GM19035 (cell line): Measurements from ENCODE around the gene FIZ1.

Source experiments
- ATAC-seq: cut with Tn5 transposase; IDR thresholded peaks from one replicate; pipeline ENCODE4 v1.9.1; 2021; ENCODE audit not compliant: unreplicated experiment

Gene FIZ1

DNA sequence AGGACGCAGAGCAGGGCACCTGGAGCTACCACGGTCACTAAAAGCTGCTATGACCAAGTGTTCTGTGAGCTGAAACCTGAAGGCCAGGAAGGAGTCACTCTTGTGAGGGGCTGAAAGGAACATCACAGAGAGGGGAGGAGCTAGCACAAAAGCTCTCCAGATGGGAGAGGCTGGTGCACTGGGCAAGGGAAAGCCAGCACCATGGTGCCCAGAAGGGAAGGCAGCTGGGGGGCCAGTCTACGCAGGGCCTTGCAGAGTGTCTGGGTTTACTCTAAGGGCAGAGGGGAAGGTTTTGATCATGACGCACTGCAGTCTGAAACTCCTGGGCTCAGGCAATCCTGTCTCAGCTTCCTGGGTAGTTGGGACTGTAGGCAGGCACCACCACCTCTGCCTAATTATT, 37.4 kb upstream of the FIZ1 start:
- no peak for ATAC-seq

DNA sequence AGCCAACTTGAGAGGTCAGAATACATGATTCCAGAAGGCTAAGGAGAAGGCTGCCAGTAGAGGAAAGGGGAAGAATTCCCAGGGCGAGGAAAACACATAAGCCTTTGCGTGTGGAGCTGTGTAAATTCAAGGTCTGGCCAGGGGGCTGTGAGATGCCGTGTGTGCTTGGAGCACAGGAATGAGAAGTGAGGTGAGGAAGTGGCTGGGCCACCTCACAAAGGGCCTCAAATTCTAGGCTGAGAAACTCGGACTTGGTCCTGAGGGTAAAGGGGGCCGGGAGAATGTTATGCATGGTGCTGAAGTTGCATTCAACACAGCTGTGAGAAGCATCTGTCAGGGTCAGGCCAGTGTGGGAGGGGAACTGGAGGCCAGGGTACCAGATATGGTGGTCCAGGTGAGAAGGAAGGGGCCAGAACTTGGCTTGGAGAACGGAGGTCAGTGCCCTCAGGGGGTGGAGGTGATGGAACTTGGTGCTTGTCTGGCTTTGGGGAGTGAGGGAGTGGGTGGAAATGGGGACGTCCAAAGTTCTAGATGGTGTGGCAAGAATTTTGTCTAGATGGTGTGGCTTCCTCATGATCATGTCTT, 36.6 kb upstream of the FIZ1 start:
- no peak for ATAC-seq

DNA sequence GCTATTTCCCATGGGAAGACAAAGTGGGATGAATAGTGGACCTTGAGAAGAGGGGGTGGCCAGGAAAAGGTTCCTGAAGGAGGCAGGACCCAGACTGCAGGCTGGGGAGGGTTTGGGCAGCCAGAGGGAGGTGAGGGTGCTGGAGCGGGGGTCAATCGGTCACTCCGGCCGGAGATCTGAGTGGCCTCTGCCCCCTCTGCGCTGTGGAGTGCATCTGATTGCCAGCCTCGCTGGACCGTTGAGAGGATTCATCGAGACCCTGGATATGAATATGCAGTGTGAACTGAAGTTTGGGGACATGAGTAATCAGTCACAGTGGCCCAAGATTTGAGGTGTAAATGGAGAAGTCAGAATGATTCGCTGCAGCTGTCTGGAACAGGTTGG, 36.0 kb upstream of the FIZ1 start:
- no peak for ATAC-seq

DNA sequence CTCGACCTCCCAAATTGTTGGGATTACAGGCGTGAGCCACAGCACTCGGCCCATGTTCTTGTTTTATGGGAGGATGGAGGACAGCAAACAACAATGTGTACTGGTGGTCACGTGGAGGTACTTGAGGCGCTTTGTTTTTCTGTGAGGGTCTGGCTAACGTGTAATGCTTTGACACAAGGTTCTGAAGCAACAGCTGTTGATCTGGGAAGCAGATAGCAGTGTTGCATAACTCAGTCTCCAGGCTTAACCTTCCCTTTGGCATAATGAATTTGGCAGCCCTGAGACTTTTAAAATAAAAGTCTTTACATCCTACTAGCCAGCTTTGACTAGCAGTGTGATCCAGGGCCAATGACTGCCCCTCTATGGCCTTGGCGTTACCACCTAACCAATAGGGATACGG, 34.5 kb upstream of the FIZ1 start:
- ATAC-seq, result no peak

DNA sequence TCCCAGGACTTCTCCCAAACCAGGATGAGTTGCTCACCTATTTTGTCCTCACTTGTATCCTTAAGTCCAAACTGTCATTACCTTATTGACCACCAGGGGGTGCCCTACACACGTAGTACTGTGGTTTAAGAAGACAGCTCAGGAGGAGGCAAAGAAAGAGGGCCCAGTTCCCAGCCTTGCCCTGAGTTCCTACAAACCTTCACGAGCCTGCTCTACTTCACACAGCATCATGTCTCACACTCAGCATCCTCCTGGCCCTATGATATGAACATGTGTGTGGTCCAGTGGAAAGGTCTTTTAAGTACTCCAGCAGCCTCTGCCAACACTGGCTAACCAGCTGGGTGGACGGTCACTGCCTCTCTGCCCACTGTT, 33.1 kb upstream of the FIZ1 start:
- no peak for ATAC-seq

DNA sequence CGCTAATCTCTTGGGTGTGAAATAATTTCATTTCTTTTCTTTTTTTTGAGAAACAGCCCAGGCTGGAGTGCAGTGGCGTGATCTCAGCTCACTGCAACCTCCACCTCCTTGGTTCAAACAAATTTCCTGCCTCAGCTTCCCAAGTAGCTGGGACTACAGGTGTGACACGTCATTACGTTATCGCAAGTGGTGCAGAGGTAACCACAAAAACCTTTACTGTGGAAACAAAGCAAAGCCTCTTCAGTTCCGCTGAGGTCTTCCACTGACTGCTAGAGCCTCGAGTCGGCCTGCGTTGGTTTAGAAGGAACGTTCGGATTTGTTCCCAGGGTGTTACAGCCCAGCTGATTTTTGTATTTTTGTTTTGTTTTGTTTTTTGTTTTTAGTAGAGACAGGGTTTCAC, 27.0 kb upstream of the FIZ1 start:
- ATAC-seq, result no peak

DNA sequence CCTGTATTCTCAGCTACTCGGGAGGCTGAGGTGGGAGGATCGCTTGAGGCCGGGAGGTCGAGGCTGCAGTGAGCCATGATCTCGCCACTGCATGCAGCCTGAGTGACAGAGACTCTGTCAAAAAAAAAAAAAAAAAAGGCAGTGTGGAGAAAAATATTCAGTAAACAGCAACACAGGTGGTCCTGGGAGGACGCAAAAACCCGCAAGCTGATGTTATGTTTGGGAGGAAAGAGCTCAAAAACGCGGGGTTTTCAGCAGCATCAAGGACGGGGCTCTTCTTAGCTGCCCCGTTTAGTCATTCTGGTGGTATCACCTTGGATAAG, 25.6 kb upstream of the FIZ1 start:
- no peak for ATAC-seq

DNA sequence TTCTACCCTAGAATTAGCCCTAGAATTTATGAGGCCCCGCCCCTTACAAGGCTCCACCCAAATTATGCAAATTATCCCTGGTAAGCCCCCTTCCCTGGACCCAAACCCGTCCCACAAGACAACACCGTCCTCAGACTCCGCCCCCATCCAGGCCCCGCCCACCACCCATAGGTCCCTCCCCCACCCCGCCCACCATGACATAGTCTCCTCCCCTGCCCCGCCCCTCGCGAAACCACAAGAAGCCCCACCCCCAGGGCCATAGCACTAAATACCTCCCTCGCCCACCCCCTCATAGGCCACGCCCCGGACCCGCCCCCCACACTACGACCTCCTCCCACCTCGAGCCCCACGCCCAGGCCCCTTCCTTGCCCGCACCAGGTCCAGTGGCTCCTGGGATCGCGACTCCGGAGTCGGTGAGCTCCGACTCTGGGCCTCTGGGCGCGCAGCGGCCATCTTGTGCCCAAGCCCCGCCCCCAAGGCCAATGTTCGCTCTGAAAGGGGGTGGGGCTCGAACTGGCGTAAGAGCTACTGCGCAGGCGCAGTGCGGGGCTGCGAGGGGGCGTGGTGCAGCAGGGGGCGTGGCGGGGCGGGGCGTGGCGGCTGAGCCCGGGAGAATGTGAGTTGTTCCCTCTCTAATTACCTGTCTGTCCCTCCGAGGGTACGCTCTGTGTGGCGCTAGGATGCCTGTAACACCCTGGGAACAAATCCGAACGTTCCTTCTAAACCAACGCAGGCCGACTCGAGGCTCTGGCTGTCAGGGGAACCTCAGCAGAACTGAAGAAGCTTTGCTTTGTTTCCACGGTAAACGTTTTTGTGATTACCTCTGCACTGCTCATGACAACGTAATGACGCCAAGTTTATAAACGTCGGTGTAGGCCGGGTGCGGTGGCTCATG, 25.0 kb upstream of the FIZ1 start, which contains the start of gene ZNF784:
Gene ZNF784, minus strand, starts transcription at position 458 of the 895 bp plus-strand sequence. Its CDS starts 5 bp downstream, at position 453.
- ATAC-seq, result peak; percentile 62

DNA sequence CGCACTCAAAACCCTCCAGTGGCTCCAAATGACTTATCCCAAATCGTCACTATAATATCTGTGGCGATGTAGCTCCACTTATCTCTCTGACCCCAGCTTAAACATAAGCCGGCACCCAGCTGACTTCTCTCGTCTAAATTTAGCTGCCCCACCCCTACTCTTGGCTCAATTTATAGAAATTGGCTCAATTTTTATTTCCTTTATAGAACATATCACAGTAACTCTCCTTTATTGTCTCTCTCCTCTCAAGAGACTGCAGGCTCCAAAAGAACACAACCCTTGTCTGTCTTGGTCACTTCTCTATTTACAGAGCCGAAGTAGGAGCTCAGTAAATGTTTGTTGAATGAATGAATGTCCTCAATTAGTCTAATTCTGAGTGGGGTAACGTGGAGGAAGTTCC, 24.2 kb upstream of the FIZ1 start:
- no peak for ATAC-seq

DNA sequence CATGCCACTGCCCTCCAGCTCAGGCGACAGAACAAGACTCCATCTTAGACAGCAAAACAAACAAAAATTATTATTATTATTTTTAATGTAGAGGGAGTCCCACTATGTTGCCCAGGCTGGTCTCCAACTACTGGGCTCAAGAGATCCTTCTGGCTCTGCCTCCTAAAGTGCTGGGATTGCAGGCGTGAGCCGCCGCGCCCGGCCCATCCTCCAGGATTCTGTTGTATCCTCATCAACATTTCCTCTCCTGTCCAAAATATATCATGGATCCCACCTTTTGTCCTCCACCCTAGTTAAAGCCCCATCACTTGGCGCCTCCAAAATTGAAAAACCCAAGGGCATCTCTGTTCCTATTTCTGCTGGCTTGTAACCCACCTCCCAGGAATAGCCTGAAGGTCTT, 23.8 kb upstream of the FIZ1 start:
- ATAC-seq, result no peak

DNA sequence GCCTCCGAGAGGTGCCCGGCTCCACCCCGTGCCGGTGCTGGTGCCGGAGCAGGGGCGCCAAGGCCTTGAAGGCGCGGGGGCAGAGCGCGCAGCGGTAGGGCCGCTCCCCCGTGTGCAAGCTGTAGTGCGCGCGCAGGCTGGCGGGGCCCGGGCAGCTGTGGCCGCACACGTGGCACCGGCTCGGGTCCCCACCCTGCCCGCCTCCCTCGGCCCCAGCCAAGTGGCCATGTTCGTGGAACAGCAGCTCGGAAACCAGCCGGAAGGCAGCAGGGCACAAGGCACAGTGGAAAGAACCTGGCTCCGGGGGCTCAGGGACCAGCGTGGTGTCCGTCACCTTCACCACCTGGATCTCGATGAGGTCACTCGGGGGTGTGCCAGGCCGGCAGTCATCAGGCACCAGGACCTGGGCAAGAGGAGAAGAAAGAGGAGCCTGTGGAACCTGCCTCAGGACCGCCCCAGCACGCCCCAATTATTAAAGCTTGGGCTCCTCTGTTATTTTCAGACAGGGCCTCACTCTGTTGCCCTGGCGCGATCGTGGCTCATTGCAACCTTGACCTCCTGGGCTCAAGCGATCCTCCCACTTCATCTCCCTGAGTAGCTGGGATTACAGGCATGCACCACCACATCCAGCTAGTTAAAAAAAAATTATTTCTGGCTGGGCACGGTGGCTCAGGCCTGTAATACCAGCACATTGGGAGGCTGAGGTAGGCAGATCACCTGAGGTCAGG, 23.1 kb upstream of the FIZ1 start:
- no peak for ATAC-seq

DNA sequence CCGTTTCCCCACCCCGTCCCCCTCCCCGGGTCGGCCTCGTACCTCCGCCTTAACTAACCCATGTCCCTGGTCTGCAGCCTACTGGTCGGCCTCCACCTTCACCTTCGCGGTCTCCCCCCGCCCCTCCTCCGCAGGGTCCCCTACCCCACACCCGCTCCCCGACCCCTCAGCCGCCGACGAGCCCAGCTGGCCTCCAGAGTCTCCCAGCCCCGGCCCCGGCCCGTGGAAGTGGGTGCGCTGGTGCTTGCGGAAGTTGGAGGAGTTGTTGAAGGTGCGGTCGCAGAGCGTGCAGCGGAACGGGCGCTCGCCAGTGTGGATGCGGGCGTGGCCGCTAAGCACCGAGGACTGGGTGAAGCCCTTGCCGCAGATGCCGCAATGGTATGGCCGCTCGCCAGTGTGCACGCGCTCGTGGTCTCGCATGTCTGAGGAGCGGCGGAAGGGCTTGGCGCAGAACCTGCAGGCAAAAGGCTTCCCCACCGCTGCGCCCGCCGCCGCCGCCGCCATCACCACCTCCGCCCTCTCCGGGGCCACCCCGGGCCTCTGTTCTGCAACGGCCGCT, 22.4 kb upstream of the FIZ1 start:
- ATAC-seq, result no peak

DNA sequence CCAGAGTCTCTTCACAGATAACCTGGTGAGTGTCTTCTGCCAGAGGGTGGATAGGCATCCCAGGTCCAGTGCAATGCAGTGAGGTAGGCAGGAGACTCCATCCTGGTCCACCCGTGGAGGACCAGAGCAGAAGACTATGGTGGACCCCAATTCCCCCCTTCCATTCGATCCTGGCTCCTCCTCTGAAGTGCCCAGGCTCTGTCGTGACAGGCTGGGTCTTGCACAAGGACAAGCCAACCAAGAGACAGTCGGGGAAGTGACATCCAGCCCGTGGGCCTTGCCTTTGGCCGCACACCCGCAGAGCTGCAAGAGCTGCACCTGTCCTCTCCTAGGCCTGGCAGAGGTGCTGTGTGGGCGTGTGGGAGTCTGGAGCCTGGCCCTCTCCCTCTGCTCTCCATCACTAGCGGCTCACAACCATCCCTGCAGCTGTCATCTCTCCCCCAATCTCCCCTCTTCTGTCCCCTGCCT, 21.9 kb upstream of the FIZ1 start:
- ATAC-seq, result no peak

DNA sequence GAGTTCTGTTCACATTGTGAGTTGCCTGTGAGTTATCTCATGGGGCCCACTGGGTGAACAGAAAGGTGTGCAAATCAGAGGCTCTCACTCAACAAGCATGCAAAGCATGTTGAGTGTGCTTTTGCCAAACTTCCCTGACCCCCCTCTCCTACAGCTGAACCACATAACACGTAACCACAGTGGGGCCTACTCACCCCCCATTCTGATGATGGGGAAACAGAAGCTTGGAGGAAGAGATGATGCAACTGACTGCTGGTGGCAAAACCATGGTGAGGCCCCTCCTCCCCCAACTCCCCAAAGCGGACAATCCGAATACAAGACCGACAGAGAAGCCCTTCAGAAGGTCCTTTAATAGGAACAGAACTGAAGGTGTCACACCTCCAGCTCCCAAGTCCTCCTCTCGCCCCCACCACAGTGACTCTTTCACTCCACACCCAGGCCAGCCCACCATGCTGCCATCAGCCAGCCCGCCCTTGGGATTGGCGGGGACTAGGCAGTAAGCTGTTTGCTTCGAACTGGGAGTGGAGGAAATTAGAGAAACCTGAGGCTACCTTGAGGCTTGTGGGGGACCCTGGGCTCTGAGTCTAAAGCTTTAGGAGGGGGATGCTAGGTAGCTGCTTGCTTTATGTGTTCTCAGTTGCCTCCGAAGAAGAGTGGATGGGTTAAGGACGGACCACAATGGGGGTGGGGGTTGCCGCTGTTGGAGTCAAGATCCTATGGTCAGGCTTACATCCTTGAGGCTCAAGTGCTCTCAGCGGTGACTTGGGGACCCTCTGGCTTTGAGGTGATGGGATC, 21.3 kb upstream of the FIZ1 start:
- no peak for ATAC-seq

DNA sequence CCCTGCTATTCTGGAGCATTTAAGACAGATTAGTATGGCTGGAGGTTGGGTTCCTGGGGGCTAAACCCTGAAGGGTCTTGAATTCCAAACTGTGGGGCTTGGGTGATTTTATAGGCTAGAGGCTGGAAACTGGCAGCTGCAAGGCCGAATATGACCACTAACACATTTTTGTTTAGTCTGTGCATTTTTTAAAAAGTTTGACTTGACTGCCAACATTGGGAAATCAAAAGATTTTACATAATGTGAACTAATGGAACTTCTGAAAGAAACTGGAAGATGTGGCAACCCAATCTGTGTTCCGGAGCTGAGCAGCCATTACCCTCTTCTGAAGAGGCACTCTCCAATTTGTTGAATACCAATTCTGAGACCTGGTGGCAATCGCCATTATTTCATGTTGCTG, 20.0 kb upstream of the FIZ1 start:
- no peak for ATAC-seq

DNA sequence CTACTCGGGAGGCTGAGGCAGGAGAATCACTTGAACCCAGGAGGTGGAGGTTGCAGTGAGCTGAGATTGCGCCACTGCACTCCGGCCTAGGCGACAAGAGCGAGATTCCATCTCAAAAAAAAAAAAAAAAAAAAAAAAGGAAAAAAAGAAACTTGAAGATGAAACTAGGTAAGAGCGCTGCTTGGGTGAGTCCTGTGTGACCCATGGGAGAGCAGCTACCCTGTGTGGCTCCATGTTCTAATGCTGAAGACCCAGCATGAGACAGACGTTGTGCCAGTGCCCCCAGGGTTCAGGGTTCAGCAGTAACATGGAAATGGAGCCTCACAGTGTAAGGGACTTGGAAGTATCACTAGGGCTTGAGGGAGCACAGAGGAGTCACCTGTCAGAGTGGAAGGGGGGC, 19.1 kb upstream of the FIZ1 start:
- ATAC-seq, result no peak

DNA sequence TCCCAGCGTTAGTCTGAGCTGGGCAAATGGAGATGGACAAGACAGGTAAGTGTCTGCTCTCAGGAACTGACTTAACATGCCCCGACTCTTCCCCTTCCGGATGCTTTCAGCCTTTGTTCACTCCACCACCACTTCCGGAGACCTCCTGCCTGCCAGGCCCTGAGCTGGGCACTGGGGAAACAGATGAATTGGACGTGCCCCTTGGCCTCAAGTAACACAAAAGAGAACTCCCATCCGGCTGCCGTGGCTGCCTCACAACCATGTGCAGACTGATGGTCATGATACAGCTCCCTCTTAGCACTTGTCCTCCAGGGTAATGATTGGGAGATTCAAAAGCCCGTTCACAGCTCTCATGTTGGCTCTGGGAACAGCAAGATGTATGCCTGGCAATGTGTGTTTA, 18.1 kb upstream of the FIZ1 start:
- no peak for ATAC-seq

DNA sequence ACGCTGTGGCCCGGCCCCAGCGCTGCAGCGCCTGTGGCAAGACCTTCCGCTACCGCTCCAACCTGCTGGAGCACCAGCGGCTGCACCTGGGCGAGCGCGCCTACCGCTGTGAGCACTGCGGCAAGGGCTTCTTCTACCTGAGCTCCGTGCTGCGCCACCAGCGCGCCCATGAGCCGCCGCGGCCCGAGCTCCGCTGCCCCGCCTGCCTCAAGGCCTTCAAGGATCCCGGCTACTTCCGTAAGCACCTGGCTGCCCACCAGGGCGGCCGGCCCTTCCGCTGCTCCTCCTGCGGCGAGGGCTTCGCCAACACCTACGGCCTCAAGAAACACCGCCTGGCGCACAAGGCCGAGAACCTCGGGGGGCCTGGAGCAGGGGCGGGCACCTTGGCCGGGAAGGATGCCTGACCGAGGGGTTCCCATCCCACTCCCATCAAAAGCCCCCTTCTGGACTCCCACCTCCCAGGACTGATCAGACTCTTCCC, 17.1 kb upstream of the FIZ1 start:
- no peak for ATAC-seq

DNA sequence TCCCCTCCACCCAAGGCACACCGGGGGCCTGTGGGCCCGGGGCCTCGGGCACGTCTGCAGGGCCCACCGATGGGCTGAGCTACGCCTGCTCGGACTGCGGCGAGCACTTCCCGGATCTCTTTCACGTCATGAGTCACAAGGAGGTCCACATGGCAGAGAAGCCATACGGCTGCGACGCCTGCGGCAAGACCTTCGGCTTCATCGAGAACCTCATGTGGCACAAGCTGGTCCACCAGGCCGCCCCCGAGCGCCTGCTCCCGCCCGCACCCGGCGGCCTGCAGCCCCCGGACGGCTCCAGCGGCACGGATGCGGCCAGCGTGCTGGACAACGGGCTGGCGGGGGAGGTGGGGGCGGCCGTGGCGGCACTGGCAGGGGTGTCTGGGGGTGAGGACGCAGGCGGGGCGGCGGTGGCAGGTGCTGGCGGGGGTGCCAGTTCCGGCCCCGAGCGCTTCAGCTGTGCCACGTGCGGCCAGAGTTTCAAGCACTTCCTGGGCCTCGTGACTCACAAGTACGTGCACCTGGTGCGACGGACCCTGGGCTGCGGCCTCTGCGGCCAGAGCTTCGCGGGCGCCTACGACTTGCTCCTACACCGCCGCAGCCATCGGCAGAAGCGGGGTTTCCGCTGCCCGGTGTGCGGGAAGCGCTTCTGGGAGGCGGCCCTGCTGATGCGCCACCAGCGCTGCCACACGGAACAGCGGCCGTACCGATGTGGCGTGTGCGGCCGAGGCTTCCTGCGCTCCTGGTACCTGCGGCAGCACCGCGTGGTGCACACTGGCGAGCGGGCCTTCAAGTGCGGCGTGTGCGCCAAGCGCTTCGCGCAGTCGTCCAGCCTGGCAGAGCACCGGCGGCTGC, 16.5 kb upstream of the FIZ1 start:
- no peak for ATAC-seq
